PC-3 (cell line): Measurements from ENCODE around the gene ADAM12. TPM values are rescaled to one million over a fixed set of nuclear protein-coding genes. Genes with fewer than 3 reads are reported as not detected.

Source experiments
- ATAC-seq: fragments of 200-7000 bp; cut with Tn5 transposase; 2 replicates; pipeline ENCODE4 v1.9.1; 2020; ENCODE audit warnings: mild to moderate bottlenecking, moderate library complexity
- BruUV-seq: library from RNA; stranded (reverse); fragments of 400-500 nt; replicated peaks from 2 replicates; lab custom pipeline; 2021; lab: Mats Ljungman, UMichigan
- CTCF ChIA-PET: fragments of 300-600 bp; sonication (Branson Sonifier 250); formaldehyde crosslinking; loops from one replicate; lab custom pipeline; 2022; ENCODE audit warnings: antibody characterized with exemption; lab: Charles Lee
- POLR2A ChIA-PET: fragments of 300-600 bp; sonication (Branson Sonifier 250); formaldehyde crosslinking; loops from one replicate; lab custom pipeline; 2022; ENCODE audit warnings: antibody characterized with exemption; ENCODE audit not compliant: unreplicated experiment; lab: Charles Lee
- DNase-seq: peaks from one replicate; pipeline ENCODE4 v3.0.0-alpha.2; 2015
- H2AFZ ChIP-seq: fragments of 300-600 bp; sonication (generic); 2 replicates; pipeline ENCODE4 v1.6.0; 2016; ENCODE audit warnings: antibody characterized with exemption, low read length
- H3F3A ChIP-seq: fragments of 300-600 bp; sonication (generic); one replicate; pipeline ENCODE4 v1.6.0; 2017; ENCODE audit warnings: antibody characterized with exemption, low read length, control low read depth, mild to moderate bottlenecking; ENCODE audit not compliant: unreplicated experiment
- H3K27ac ChIP-seq: fragments of 300-600 bp; sonication (generic); 2 replicates; pipeline ENCODE4 v1.5.1; 2016; ENCODE audit warnings: mild to moderate bottlenecking, low read length
- H3K27me3 ChIP-seq: fragments of 300-600 bp; sonication (generic); 2 replicates; pipeline ENCODE4 v1.6.1; 2016; ENCODE audit warnings: low read length, mixed read lengths
- H3K36me3 ChIP-seq: fragments of 300-600 bp; sonication (generic); 2 replicates; pipeline ENCODE4 v1.6.1; 2016; ENCODE audit warnings: low read depth, mixed run types, low read length, mixed read lengths
- H3K4me1 ChIP-seq: fragments of 300-600 bp; sonication (generic); 2 replicates; pipeline ENCODE4 v1.5.1; 2016; ENCODE audit warnings: low read length; ENCODE audit not compliant: insufficient read depth
- H3K4me2 ChIP-seq: fragments of 300-600 bp; sonication (generic); 2 replicates; pipeline ENCODE4 v1.6.0; 2016; ENCODE audit warnings: low read length
- H3K4me3 ChIP-seq: fragments of 300-600 bp; sonication (generic); 2 replicates; pipeline ENCODE4 v1.5.1; 2016; ENCODE audit warnings: mild to moderate bottlenecking, low read length, mixed read lengths
- H3K79me2 ChIP-seq: fragments of 300-600 bp; sonication (generic); 2 replicates; pipeline ENCODE4 v1.6.1; 2017; ENCODE audit warnings: low read length, mixed read lengths
- H3K9ac ChIP-seq: fragments of 300-600 bp; sonication (generic); 2 replicates; pipeline ENCODE4 v1.6.0; 2016; ENCODE audit warnings: mild to moderate bottlenecking, low read length
- H3K9me2 ChIP-seq: fragments of 300-600 bp; sonication (generic); replicated peaks from 2 replicates; pipeline ENCODE4 v1.6.1; 2016; ENCODE audit warnings: mixed run types, low read length, mixed read lengths
- H3K9me3 ChIP-seq: fragments of 300-600 bp; sonication (generic); 2 replicates; pipeline ENCODE4 v1.6.1; 2016; ENCODE audit warnings: low read length, mixed read lengths
- H4K20me1 ChIP-seq: fragments of 300-600 bp; sonication (generic); 2 replicates; pipeline ENCODE4 v1.6.1; 2016; ENCODE audit warnings: low read length, mixed read lengths
- CTCF ChIP-seq: fragments of 300-600 bp; sonication (generic); conservative IDR thresholded peaks from 2 replicates; pipeline ENCODE4 v1.5.1; 2017; ENCODE audit warnings: antibody characterized with exemption, low read depth, mild to moderate bottlenecking, low read length
- EZH2 ChIP-seq: fragments of 300-600 bp; sonication (generic); IDR thresholded peaks from one replicate; pipeline ENCODE4 v1.6.1; 2017; ENCODE audit warnings: antibody characterized with exemption, mild to moderate bottlenecking, low read length; ENCODE audit not compliant: unreplicated experiment
- EZH2phosphoT487 ChIP-seq: fragments of 300-600 bp; sonication (generic); IDR thresholded peaks from 2 replicates; pipeline ENCODE4 v1.6.1; 2018; ENCODE audit warnings: mild to moderate bottlenecking, antibody characterized with exemption, low read length, borderline replicate concordance
- intact Hi-C: fragments of 100-400 bp; cut with micrococcal nuclease; formaldehyde crosslinking; loops from 2 replicates; pipeline ENCODE4 v1.9.0; 2023
- total RNA-seq: library from RNA; depleted of rRNA; stranded (reverse); fragments of >200 nt; gene quantifications from 2 replicates; pipeline ENCODE4 v1.2.3, GENCODE V29; 2014

Gene ADAM12
- total RNA-seq, 1 experiment from 2014 or later = 3.4 TPM

DNA sequence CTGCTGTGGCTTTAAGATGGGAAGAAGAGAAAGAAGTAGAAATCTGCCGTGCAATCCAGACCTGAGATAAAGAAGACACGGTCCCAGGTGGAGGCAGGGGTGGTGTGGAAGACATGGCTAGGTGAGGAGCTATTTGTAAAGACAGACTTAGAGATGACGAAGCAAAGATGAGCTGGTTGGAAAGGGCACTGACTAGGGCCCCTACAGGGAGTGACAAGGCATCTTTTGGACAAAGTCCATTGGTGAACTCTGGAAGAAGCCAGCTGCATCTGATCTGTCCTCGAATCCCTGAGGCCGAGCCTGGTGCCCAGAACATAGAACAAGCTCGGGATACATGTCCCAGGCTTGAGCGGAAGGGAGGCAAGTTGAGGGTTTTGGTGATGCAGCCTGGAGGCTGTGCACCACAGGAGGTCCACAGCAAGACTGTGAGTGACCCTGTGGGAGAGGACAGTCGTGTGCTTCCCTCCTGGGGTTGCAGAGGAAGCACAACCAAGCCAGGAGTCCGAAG, 191.2 kb downstream of the ADAM12 start:
- Histone ChIP-seq H3K79me2 (no peaks in the 10 kb centered on the region), H3K4me3 (no peak overlapping the region), H3K27me3 (no peaks in the 10 kb centered on the region), H3F3A (no peaks in the 10 kb centered on the region), H3K9me3 (no peaks in the 10 kb centered on the region), H2AFZ (no peak overlapping the region), H3K4me2 (no peak overlapping the region), H3K4me1 (peaks cover 14% of the 10 kb centered on the region), H3K27ac (no peak overlapping the region), H3K9me2 (no peaks in the 10 kb centered on the region), H3K36me3 (no peaks in the 10 kb centered on the region), H4K20me1 (no peaks in the 10 kb centered on the region), H3K9ac (no peak overlapping the region)
- ChIA-PET CTCF (no interaction called here), POLR2A (no interaction called here)
- DNase-seq (no peak), ATAC-seq (no peak)
- TF ChIP-seq EZH2 = no peak
- TF ChIP-seq EZH2phosphoT487 = no peak
- TF ChIP-seq CTCF = no peak
- no TSS peak for BruUV-seq
- intact Hi-C loops = loop anchor here (5.0 kb wide), 1 partner anchor 180 kb away; no protein-coding TSS in a partner anchor

GRCh38 chr10:126196281-126196680, 192.0 kb downstream of the ADAM12 start:
- Histone ChIP-seq H3K27me3 (no peaks in the 10 kb centered on the region), H3F3A (no peaks in the 10 kb centered on the region), H3K9ac (no peak overlapping the region), H3K27ac (no peak overlapping the region), H3K9me2 (no peaks in the 10 kb centered on the region), H3K4me1 (peaks cover 14% of the 10 kb centered on the region), H3K9me3 (no peaks in the 10 kb centered on the region), H3K4me2 (no peak overlapping the region), H3K4me3 (no peak overlapping the region), H2AFZ (no peak overlapping the region), H3K79me2 (no peaks in the 10 kb centered on the region), H3K36me3 (no peaks in the 10 kb centered on the region), H4K20me1 (no peaks in the 10 kb centered on the region)
- BruUV-seq = no TSS peak
- no peak for ATAC-seq
- CTCF ChIA-PET = no interaction called here
- POLR2A ChIA-PET = no interaction called here
- no peak for TF ChIP-seq EZH2
- no peak for TF ChIP-seq CTCF
- no peak for TF ChIP-seq EZH2phosphoT487
- intact Hi-C loops = loop anchor here (5.0 kb wide), 1 partner anchor 181 kb away; no protein-coding TSS in a partner anchor
- no peak for DNase-seq

- Histone ChIP-seq H3K9ac (no peak overlapping the region), H3K27me3 (no peaks in the 10 kb centered on the region), H2AFZ (no peak overlapping the region), H3K4me1 (peaks cover 11% of the 10 kb centered on the region), H3K9me2 (no peaks in the 10 kb centered on the region), H3K79me2 (no peaks in the 10 kb centered on the region), H3K36me3 (no peaks in the 10 kb centered on the region), H3F3A (no peaks in the 10 kb centered on the region), H3K9me3 (no peaks in the 10 kb centered on the region), H3K4me2 (no peak overlapping the region), H3K4me3 (no peak overlapping the region), H4K20me1 (no peaks in the 10 kb centered on the region), H3K27ac (no peak overlapping the region)
- TF ChIP-seq CTCF = no peak
- no peak for TF ChIP-seq EZH2phosphoT487
- no peak for TF ChIP-seq EZH2
- BruUV-seq = no TSS peak
- no peak for ATAC-seq
- intact Hi-C loops = no loop called here
- CTCF ChIA-PET = no interaction called here
- POLR2A ChIA-PET = no interaction called here
- DNase-seq = no peak
Observed at GRCh38 chr10:126191192-126191591, 197.1 kb downstream of the ADAM12 start.
